ENCODE results near the gene CEBPE.

DNA sequence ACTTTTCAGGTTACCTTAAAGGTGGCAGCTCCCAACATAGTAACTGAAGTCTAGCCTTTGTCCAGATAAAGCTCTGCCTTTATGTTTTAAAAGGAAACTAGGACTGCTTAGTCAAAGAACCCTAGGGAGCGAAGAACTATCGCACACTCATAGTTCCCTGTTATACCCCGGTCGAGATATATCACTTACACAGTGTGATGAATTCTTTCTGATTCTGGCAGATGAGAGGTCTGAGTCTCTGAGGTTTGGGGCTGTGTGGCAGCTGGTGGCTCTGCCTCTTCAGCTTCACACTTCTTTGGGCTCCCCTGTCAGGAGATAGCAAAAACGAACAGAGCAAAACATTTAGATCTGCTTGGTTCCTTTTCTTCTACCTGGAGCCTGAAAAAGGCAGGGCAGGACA lies 41.1 kb downstream of the CEBPE start:
- TF ChIP-seq, protein P1, sequence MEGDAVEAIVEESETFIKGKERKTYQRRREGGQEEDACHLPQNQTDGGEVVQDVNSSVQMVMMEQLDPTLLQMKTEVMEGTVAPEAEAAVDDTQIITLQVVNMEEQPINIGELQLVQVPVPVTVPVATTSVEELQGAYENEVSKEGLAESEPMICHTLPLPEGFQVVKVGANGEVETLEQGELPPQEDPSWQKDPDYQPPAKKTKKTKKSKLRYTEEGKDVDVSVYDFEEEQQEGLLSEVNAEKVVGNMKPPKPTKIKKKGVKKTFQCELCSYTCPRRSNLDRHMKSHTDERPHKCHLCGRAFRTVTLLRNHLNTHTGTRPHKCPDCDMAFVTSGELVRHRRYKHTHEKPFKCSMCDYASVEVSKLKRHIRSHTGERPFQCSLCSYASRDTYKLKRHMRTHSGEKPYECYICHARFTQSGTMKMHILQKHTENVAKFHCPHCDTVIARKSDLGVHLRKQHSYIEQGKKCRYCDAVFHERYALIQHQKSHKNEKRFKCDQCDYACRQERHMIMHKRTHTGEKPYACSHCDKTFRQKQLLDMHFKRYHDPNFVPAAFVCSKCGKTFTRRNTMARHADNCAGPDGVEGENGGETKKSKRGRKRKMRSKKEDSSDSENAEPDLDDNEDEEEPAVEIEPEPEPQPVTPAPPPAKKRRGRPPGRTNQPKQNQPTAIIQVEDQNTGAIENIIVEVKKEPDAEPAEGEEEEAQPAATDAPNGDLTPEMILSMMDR (IDR thresholded peaks at IDR 0.05; ENCODE audit: poor library complexity, severe bottlenecking), result no peak
- no peak for TF ChIP-seq EP300 (conservative IDR thresholded peaks at IDR 0.05; ENCODE audit: poor library complexity, severe bottlenecking)
